ENCODE results near the gene POPDC2. TPM values are rescaled to one million over a fixed set of nuclear protein-coding genes. Genes with fewer than 3 reads are reported as not detected.

The POPDC2 gene
- total and polyA plus RNA-seq, 2 of the 4 experiments (the other 2 are of a cell fraction), result under 0.01 to 0.29 TPM

DNA sequence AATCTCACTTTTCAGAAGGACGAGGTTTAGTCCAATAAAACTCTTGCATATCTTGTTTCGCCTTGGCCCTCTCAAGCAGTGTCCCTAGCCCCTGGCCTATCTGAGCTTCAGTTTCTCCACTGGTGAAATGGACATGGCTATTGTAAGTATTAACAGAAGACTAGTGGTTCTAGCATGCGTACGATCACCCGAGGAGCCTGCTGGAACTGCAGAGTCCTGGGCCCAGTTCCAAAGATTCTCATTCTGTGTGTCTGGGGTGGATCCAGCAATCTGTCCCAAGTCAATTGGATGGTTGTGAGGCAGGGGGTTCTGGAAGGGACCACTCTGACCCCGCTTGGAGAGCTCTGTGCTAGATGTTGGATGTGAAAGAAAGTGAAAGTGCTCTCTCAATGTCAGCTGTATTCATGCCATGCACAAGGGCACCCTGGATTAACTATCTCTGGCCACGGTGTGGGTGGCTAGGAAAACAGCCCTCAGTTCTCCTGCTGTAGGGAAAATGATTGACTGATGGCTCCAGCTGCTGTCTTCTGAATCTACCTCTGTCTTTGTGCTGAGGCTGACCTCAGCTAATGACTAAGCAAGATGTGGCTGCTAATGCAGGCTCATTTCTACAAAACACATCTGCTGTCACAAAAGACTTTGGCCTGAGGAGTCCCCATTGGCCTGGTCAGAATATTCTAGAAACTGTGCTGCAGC lies 64.6 kb downstream of the POPDC2 start:
- Histone ChIP-seq H3K27ac (ENCODE audit: insufficient read depth, low read length) (no peak overlapping the region), H4K20me1 (ENCODE audit: insufficient read depth, low read length) (no peaks in the 10 kb centered on the region), H3K4me1 (ENCODE audit: control insufficient read depth, insufficient read depth, low read length) (no peaks in the 10 kb centered on the region), H2AFZ (replicated peaks; ENCODE audit: low read length, poor library complexity) (no peak overlapping the region), H2BK15ac (ENCODE audit: low read depth, low read length) (no peak overlapping the region), H3K36me3 (ENCODE audit: control insufficient read depth, insufficient read depth, low read length) (no peaks in the 10 kb centered on the region), H3K9me3 (ENCODE audit: control insufficient read depth, insufficient read depth, low read length) (no peaks in the 10 kb centered on the region), H2AK9ac (replicated peaks; ENCODE audit: low read depth, low read length, poor library complexity) (no peak overlapping the region), H3K23ac (ENCODE audit: low read depth, low read length) (no peak overlapping the region), H3K4ac (ENCODE audit: low read depth, low read length) (no peak overlapping the region), H3K9ac (ENCODE audit: low read depth, low read length) (no peak overlapping the region), H3K9me1 (ENCODE audit: insufficient read depth, low read length) (no peaks in the 10 kb centered on the region), H3K18ac (ENCODE audit: low read depth, low read length) (no peak overlapping the region), H3K4me2 (ENCODE audit: low read depth, low read length) (peak overlapping the region; percentile 59; the same call in 1 of the 2 replicates), H2BK20ac (ENCODE audit: low read depth, low read length) (no peak overlapping the region), H4K91ac (ENCODE audit: insufficient read depth, low read depth, low read length) (no peak overlapping the region), H3K4me3 (ENCODE audit: insufficient read depth, low read depth, low read length) (no peak overlapping the region), H3K27me3 (ENCODE audit: control insufficient read depth, insufficient read depth, low read length) (peaks cover 28% of the 10 kb centered on the region), H2BK5ac (ENCODE audit: low read depth, low read length, poor library complexity, severe bottlenecking) (no peak overlapping the region), H2BK120ac (ENCODE audit: low read depth, low read length) (no peak overlapping the region), H3K79me1 (ENCODE audit: low read depth in 1 of 2, low read length in 2 of 2) (no peaks in the 10 kb centered on the region), H4K5ac (ENCODE audit: low read depth, low read length) (no peak overlapping the region), H3K56ac (ENCODE audit: extremely low read depth, insufficient read depth, low read length) (no peak overlapping the region), H2AK5ac (ENCODE audit: low read depth, low read length) (no peak overlapping the region), H3K14ac (replicated peaks; ENCODE audit: low read depth, low read length) (no peak overlapping the region), H4K8ac (ENCODE audit: low read depth in 2 of 2, low read length in 2 of 2) (no peak overlapping the region)
- DNase-seq (no peak), ATAC-seq (ENCODE audit: low read depth) (no peak)
- dilution Hi-C loops (cut with HindIII; ENCODE audit: low sequenced_read_pairs, unreplicated experiment), result no loop called here
- in situ Hi-C loops (cut with MboI; ENCODE audit: low sequenced_read_pairs), result loop anchor here (25.0 kb wide), 1 partner anchor 708 kb away; no protein-coding TSS in a partner anchor
- intact Hi-C loops (cut with micrococcal nuclease), result no loop called here
- ChIA-PET POLR2A (ENCODE audit: unreplicated experiment) (no interaction called here), CTCF (no interaction called here)
- no TSS peak for BruUV-seq (replicated peaks)
- TF ChIP-seq RCOR1 (IDR thresholded peaks at IDR 0.05; ENCODE audit: insufficient replicate concordance, low read length) (no peak), CTCF (conservative IDR thresholded peaks at IDR 0.05; ENCODE audit: low read depth, low read length) (no peak), FOS (IDR thresholded peaks at IDR 0.05; ENCODE audit: low read depth, low read length) (no peak), CHD1 (IDR thresholded peaks at IDR 0.05; ENCODE audit: low read depth, low read length) (no peak), MXI1 (IDR thresholded peaks at IDR 0.05; ENCODE audit: borderline replicate concordance, low read depth, low read length) (no peak), MAZ (IDR thresholded peaks at IDR 0.05; ENCODE audit: borderline replicate concordance, low read depth, low read length) (no peak), ELK1 (IDR thresholded peaks at IDR 0.05; ENCODE audit: borderline replicate concordance, low read depth, low read length) (no peak), POLR2A (IDR thresholded peaks at IDR 0.05; ENCODE audit: low read depth, low read length) (no peak), MAFK (IDR thresholded peaks at IDR 0.05; ENCODE audit: low read depth, low read length) (no peak), RFX5 (IDR thresholded peaks at IDR 0.05; ENCODE audit: low read depth, low read length) (no peak), CEBPB (IDR thresholded peaks at IDR 0.05; ENCODE audit: low read depth, low read length) (no peak), RAD21 (IDR thresholded peaks at IDR 0.05; ENCODE audit: low read length) (no peak), SMC3 (IDR thresholded peaks at IDR 0.05; ENCODE audit: low read depth, low read length) (no peak), BHLHE40 (IDR thresholded peaks at IDR 0.05; ENCODE audit: low read depth, low read length) (no peak)
- TF ChIP-seq, protein P1, sequence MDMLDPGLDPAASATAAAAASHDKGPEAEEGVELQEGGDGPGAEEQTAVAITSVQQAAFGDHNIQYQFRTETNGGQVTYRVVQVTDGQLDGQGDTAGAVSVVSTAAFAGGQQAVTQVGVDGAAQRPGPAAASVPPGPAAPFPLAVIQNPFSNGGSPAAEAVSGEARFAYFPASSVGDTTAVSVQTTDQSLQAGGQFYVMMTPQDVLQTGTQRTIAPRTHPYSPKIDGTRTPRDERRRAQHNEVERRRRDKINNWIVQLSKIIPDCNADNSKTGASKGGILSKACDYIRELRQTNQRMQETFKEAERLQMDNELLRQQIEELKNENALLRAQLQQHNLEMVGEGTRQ (IDR thresholded peaks at IDR 0.05; ENCODE audit: low read depth, low read length), result no peak
- WGBS, 2 experiments (ENCODE audit: extremely low coverage in 2 of 2, insufficient read length in 1 of 2), result 75% methylated on average over 4 of the region's 7 CpGs; no CpG with 5 or more reads in 1 of the 2 experiments
